ENCODE measurements around the gene FABP2.
A peak's percentile ranks its signal among the peaks of the same experiment; 100 is the strongest.
"Not testable (repeated sequence)": the region's sequence is repeated elsewhere in the genome, so short reads cannot be mapped to it uniquely, and the experiment has no call there.

Gene FABP2

GRCh38 chr4:119337010-119337409 lies 15.1 kb upstream of the FABP2 start:
- DNase-seq (ENCODE audit: low read depth in 2 of 2): peak in 1 of 2 donors; percentile 3
- no peak overlapping the region for H3K4me3 ChIP-seq (replicated peaks in 1 of 2; ENCODE audit: low read depth in 2 of 2, low read length in 2 of 2)
- no peak for TF ChIP-seq CTCF (IDR thresholded peaks at IDR 0.05; ENCODE audit: low read depth, low read length)

DNA sequence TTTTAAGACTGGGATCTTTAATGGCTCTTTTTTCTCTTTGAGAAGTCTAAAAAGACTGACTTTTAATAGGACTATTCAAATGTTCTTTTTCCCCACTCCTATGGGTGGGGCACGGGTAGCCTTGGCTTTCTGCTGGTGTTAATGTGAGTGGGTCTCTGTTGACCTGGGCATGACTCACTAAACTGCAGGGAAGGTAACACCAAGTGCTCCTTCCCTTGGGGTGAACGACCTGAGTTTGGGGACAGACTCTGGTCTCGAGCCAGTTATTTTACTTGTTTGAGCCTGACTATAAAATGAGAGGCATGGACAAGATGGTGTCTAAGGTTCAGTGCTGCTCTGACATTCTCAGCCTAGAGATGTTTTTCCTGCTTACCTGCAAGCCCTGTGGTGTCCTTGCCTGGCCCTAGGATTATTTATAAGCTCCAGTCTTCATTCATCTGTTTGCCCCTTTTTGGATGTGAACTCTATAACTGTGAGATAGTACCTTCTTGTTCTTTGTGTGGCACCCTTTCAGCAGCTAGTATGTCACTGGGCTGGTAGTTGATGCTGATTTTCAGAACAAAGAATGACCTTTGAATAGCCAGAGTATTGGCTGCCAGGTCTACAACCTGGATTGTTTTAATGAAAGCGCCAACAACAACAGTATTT lies 14.5 kb upstream of the FABP2 start:
- DNase-seq (ENCODE audit: low read depth in 2 of 2); H3K4me3 ChIP-seq (replicated peaks in 1 of 2; ENCODE audit: low read depth in 2 of 2, low read length in 2 of 2): not testable (repeated sequence)

DNA sequence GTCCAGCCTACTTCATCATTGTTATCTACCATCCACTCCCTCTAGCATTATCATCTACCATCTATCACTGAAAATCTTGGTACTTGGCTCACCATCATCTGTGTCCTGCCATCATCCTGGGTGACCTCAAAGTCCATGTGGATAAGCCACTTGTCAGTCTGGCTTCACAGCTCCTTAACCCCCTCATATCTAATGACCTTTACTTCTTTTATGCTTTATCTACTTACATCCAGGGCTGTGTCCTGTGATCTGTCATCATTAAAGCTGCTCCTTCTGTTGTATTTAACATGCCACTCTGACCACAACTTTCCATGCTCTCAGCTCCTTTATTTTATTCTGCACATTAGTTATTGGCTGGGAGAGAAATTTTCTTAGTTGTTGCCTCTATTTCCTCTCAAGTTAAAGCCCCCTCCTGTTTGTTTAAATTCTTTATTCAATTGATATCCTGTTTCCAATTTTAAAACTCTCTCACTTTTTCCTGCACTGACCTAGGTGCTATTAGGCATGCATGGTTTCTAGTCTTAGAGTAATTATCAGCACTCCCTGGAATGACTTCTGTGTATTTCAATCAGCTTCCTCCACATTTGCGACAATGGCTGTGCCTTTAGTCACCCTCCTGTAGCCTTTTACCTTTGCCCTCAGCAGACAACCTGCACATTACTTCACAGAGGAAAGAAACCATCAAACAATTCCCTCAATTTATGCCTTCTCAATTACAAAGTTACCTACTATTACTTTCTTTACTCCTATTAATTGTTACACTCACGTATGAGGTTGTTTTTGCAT lies 8.1 kb upstream of the FABP2 start:
- TF ChIP-seq CTCF (IDR thresholded peaks at IDR 0.05; ENCODE audit: low read depth, low read length): no peak
- H3K4me3 ChIP-seq (replicated peaks in 1 of 2; ENCODE audit: low read depth in 2 of 2, low read length in 2 of 2): no peak overlapping the region
- no peak for DNase-seq (ENCODE audit: low read depth in 2 of 2)

GRCh38 chr4:119328695-119329094 lies 6.8 kb upstream of the FABP2 start:
- no peak for TF ChIP-seq CTCF (IDR thresholded peaks at IDR 0.05; ENCODE audit: low read depth, low read length)
- no peak for DNase-seq (ENCODE audit: low read depth in 2 of 2)
- H3K4me3 ChIP-seq (replicated peaks in 1 of 2; ENCODE audit: low read depth in 2 of 2, low read length in 2 of 2): no peak overlapping the region

DNA sequence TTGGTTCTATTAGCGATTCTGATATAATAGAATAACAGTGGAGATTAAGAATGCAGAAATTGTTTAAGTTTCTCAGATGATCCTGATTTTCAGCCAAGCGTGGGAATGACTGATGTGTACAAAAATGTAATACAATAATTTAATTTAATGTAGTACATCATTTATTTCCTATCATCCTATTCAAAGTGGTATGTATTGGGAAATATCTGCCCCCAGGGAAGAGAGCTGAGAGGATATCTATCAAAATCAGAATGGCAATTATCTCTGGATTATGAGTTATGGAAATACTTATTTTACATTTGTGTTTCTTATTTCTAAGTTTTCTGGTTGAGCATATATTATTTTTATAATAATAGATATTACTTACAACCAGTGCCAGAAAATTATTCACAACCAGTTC lies 3.9 kb downstream of the FABP2 start:
- TF ChIP-seq CTCF (IDR thresholded peaks at IDR 0.05; ENCODE audit: low read depth, low read length): no peak
- no peak overlapping the region for H3K4me3 ChIP-seq (replicated peaks in 1 of 2; ENCODE audit: low read depth in 2 of 2, low read length in 2 of 2)
- no peak for DNase-seq (ENCODE audit: low read depth in 2 of 2)

- peak in 1 of 2 donors; percentile 69 for DNase-seq (ENCODE audit: low read depth in 2 of 2)
- no peak overlapping the region for H3K4me3 ChIP-seq (replicated peaks in 1 of 2; ENCODE audit: low read depth in 2 of 2, low read length in 2 of 2)
- no peak for TF ChIP-seq CTCF (IDR thresholded peaks at IDR 0.05; ENCODE audit: low read depth, low read length)
These were observed 6.9 kb downstream of the FABP2 start for GRCh38 chr4:119315036-119315435.

- peak; percentile 67 to 74 for DNase-seq (ENCODE audit: low read depth in 2 of 2)
- TF ChIP-seq CTCF (IDR thresholded peaks at IDR 0.05; ENCODE audit: low read depth, low read length): peak; percentile 55
- H3K4me3 ChIP-seq (replicated peaks in 1 of 2; ENCODE audit: low read depth in 2 of 2, low read length in 2 of 2): no peak overlapping the region
These were observed 7.6 kb downstream of the FABP2 start for GRCh38 chr4:119314356-119314755.

Data from cardiac fibroblast (primary cell).